ENCODE data around the gene COL1A2. TPM values are rescaled to one million over a fixed set of nuclear protein-coding genes. Genes with fewer than 3 reads are reported as not detected.

COL1A2 gene
- polyA plus RNA-seq, 1 experiment, result 4,815 TPM

GRCh38 chr7:94458041-94458440 is 63.3 kb downstream of the COL1A2 start:
- POLR2A ChIA-PET, result no interaction called here
- Histone ChIP-seq H3K27ac (ENCODE audit: low read depth, low read length) (no peak overlapping the region), H3K9me3 (ENCODE audit: control insufficient read depth, insufficient read depth, low read length) (no peaks in the 10 kb centered on the region), H3K4me3 (ENCODE audit: low read depth, low read length) (no peak overlapping the region), H3K27me3 (ENCODE audit: control insufficient read depth, insufficient read depth, low read length) (no peaks in the 10 kb centered on the region)
- DNase-seq (ENCODE audit: low read depth, low spot score), result no peak
- no peak for TF ChIP-seq CTCF (IDR thresholded peaks at IDR 0.05; ENCODE audit: low read depth, low read length)
- CTCF ChIA-PET, result interaction anchor here (1.1 to 1.7 kb wide), 3 partner anchors 8 to 789 kb away, joined by 3 to 7 read pairs (median 4); no protein-coding TSS in a partner anchor

GRCh38 chr7:94466516-94466915 is 71.8 kb downstream of the COL1A2 start:
- Histone ChIP-seq H3K27ac (ENCODE audit: low read depth, low read length) (no peak overlapping the region), H3K9me3 (ENCODE audit: control insufficient read depth, insufficient read depth, low read length) (no peaks in the 10 kb centered on the region), H3K27me3 (ENCODE audit: control insufficient read depth, insufficient read depth, low read length) (no peaks in the 10 kb centered on the region), H3K4me3 (ENCODE audit: low read depth, low read length) (no peak overlapping the region)
- DNase-seq (ENCODE audit: low read depth, low spot score), result no peak
- no peak for TF ChIP-seq CTCF (IDR thresholded peaks at IDR 0.05; ENCODE audit: low read depth, low read length)
- ChIA-PET CTCF (interaction anchor here (0.6 to 1.3 kb wide), 2 partner anchors 781 to 1904 kb away, joined by 3 to 4 read pairs; no protein-coding TSS in a partner anchor), POLR2A (no interaction called here)

- ChIA-PET CTCF (interaction anchor here (0.6 to 2.3 kb wide), 2 partner anchors 22 to 185 kb away, joined by 3 to 6 read pairs; no protein-coding TSS in a partner anchor), POLR2A (no interaction called here)
- DNase-seq (ENCODE audit: low read depth, low spot score), result no peak
- Histone ChIP-seq H3K27ac (ENCODE audit: low read depth, low read length) (no peak overlapping the region), H3K27me3 (ENCODE audit: control insufficient read depth, insufficient read depth, low read length) (no peaks in the 10 kb centered on the region), H3K9me3 (ENCODE audit: control insufficient read depth, insufficient read depth, low read length) (no peaks in the 10 kb centered on the region), H3K4me3 (ENCODE audit: low read depth, low read length) (no peak overlapping the region)
- no peak for TF ChIP-seq CTCF (IDR thresholded peaks at IDR 0.05; ENCODE audit: low read depth, low read length)
Observed at GRCh38 chr7:94471604-94472003, 76.9 kb downstream of the COL1A2 start.

GRCh38 chr7:94472608-94473007 is 77.9 kb downstream of the COL1A2 start:
- CTCF ChIA-PET, result interaction anchor here (2.3 kb wide), 1 partner anchor 23 kb away, joined by 6 read pairs; no protein-coding TSS in a partner anchor
- H3K9me3 ChIP-seq (ENCODE audit: control insufficient read depth, insufficient read depth, low read length), result no peaks in the 10 kb centered on the region
- no peak for DNase-seq (ENCODE audit: low read depth, low spot score)
- no peak overlapping the region for H3K4me3 ChIP-seq (ENCODE audit: low read depth, low read length)
- POLR2A ChIA-PET, result no interaction called here
- no peak for TF ChIP-seq CTCF (IDR thresholded peaks at IDR 0.05; ENCODE audit: low read depth, low read length)
- peaks cover 6% of the 10 kb centered on the region for H3K27me3 ChIP-seq (ENCODE audit: control insufficient read depth, insufficient read depth, low read length)
- H3K27ac ChIP-seq (ENCODE audit: low read depth, low read length), result no peak overlapping the region

GRCh38 chr7:94476251-94476840 is 81.7 kb downstream of the COL1A2 start:
- no peak overlapping the region for H3K27ac ChIP-seq (ENCODE audit: low read depth, low read length)
- H3K27me3 ChIP-seq (ENCODE audit: control insufficient read depth, insufficient read depth, low read length), result peaks cover 6% of the 10 kb centered on the region
- no peaks in the 10 kb centered on the region for H3K9me3 ChIP-seq (ENCODE audit: control insufficient read depth, insufficient read depth, low read length)
- no peak for TF ChIP-seq CTCF (IDR thresholded peaks at IDR 0.05; ENCODE audit: low read depth, low read length)
- DNase-seq (ENCODE audit: low read depth, low spot score), result no peak
- ChIA-PET CTCF (interaction anchor here (0.9 kb wide), 1 partner anchor 724 kb away, joined by 4 read pairs; no protein-coding TSS in a partner anchor), POLR2A (no interaction called here)
- H3K4me3 ChIP-seq (ENCODE audit: low read depth, low read length), result no peak overlapping the region

Data from AG04450 (cell line).